DND-41 (cell line): ENCODE data around the gene PKP2.

Source experiments
- ATAC-seq: fragments of 200-7000 bp; cut with Tn5 transposase; 3 replicates; pipeline ENCODE4 v1.9.1; 2021; ENCODE audit warnings: low read depth; ENCODE audit not compliant: insufficient read depth
- DNase-seq: peaks from one replicate; pipeline ENCODE4 v3.0.0-alpha.2; 2020
- H2AFZ ChIP-seq: 2 replicates; pipeline ENCODE4 v1.6.0; 2012; ENCODE audit warnings: low read depth, low read length
- H3K27ac ChIP-seq: 2 replicates; pipeline ENCODE4 v1.5.1; 2012; ENCODE audit warnings: low read length, inconsistent platforms
- H3K27me3 ChIP-seq: fragments of 200-600 bp; sonication (generic); 2 replicates; pipeline ENCODE4 v1.6.0; 2012; ENCODE audit warnings: low read length, mild to moderate bottlenecking, inconsistent platforms; ENCODE audit not compliant: insufficient read depth, poor library complexity
- H3K36me3 ChIP-seq: 2 replicates; pipeline ENCODE4 v1.5.1; 2012; ENCODE audit warnings: low read length, inconsistent platforms; ENCODE audit not compliant: insufficient read depth
- H3K4me1 ChIP-seq: 2 replicates; pipeline ENCODE4 v1.5.1; 2012; ENCODE audit warnings: mild to moderate bottlenecking, low read length; ENCODE audit not compliant: insufficient read depth
- H3K4me2 ChIP-seq: 2 replicates; pipeline ENCODE4 v1.6.0; 2012; ENCODE audit warnings: mild to moderate bottlenecking, moderate library complexity, low read length, inconsistent platforms; ENCODE audit not compliant: insufficient read depth
- H3K4me3 ChIP-seq, 2 experiments: fragments of 200-600 bp in 1 of 2; shearing (Covaris generic) in 1 of 2; 2 replicates each; pipeline ENCODE4 v1.5.1; 2012 to 2016; ENCODE audit warnings: inconsistent platforms in 2 of 2, low read length in 2 of 2, mild to moderate bottlenecking in 2 of 2, low read depth in 1 of 2, moderate library complexity in 1 of 2
- H3K79me2 ChIP-seq: 2 replicates; pipeline ENCODE4 v1.6.0; 2012; ENCODE audit warnings: low read length, inconsistent platforms; ENCODE audit not compliant: insufficient read depth
- H3K9ac ChIP-seq: 2 replicates; pipeline ENCODE4 v1.6.0; 2012; ENCODE audit warnings: low read depth, mild to moderate bottlenecking, inconsistent platforms, low read length, moderate library complexity
- H3K9me3 ChIP-seq: 2 replicates; pipeline ENCODE4 v1.5.1; 2012; ENCODE audit warnings: low read length, moderate library complexity, mild to moderate bottlenecking, inconsistent platforms; ENCODE audit not compliant: insufficient read depth, severe bottlenecking
- H4K20me1 ChIP-seq: 2 replicates; pipeline ENCODE4 v1.6.0; 2012; ENCODE audit warnings: low read length; ENCODE audit not compliant: insufficient read depth
- EZH2 ChIP-seq: IDR thresholded peaks from 3 replicates; pipeline ENCODE4 v1.6.1; 2012; ENCODE audit warnings: borderline replicate concordance, low read depth, mild to moderate bottlenecking, moderate library complexity, low read length, inconsistent platforms; ENCODE audit not compliant: severe bottlenecking
- TF ChIP-seq, protein P1 (sequence below): IDR thresholded peaks from 2 replicates; pipeline ENCODE4 v1.5.1; 2012; ENCODE audit warnings: borderline replicate concordance, low read length, moderate library complexity, mild to moderate bottlenecking; ENCODE audit not compliant: poor library complexity, severe bottlenecking; ENCODE audit errors: extremely low read depth

Gene PKP2

DNA sequence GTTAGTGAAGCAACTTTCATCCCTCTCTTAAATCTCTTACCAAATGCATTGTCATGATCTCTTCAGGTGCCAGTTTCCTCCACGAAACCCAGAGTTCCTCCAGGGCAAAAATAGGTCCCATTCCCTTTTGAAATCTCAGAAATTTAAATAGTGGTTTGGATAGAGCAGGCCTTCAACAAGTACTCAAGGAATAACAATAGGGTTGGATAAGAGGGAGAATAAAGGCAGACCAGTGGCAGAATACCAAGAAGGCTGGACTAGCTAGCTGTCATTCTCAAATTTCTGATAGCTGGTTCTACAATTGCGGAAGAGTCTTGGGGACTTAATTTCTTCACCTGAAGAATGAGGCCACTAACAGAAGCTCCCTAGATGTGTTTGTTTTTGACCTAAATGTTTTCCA, 62.5 kb downstream of the PKP2 start:
- Histone ChIP-seq H3K9me3 (no peaks in the 10 kb centered on the region), H3K36me3 (no peaks in the 10 kb centered on the region), H3K4me2 (no peak overlapping the region), H3K4me1 (no peaks in the 10 kb centered on the region), H2AFZ (no peak overlapping the region), H4K20me1 (no peaks in the 10 kb centered on the region), H3K27ac (no peak overlapping the region), H3K4me3 (no peak overlapping the region), H3K9ac (no peak overlapping the region), H3K27me3 (no peaks in the 10 kb centered on the region), H3K79me2 (no peaks in the 10 kb centered on the region)
- no peak for ATAC-seq
- no peak for DNase-seq
- no peak for TF ChIP-seq EZH2
- TF ChIP-seq, protein P1, sequence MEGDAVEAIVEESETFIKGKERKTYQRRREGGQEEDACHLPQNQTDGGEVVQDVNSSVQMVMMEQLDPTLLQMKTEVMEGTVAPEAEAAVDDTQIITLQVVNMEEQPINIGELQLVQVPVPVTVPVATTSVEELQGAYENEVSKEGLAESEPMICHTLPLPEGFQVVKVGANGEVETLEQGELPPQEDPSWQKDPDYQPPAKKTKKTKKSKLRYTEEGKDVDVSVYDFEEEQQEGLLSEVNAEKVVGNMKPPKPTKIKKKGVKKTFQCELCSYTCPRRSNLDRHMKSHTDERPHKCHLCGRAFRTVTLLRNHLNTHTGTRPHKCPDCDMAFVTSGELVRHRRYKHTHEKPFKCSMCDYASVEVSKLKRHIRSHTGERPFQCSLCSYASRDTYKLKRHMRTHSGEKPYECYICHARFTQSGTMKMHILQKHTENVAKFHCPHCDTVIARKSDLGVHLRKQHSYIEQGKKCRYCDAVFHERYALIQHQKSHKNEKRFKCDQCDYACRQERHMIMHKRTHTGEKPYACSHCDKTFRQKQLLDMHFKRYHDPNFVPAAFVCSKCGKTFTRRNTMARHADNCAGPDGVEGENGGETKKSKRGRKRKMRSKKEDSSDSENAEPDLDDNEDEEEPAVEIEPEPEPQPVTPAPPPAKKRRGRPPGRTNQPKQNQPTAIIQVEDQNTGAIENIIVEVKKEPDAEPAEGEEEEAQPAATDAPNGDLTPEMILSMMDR: no peak

DNA sequence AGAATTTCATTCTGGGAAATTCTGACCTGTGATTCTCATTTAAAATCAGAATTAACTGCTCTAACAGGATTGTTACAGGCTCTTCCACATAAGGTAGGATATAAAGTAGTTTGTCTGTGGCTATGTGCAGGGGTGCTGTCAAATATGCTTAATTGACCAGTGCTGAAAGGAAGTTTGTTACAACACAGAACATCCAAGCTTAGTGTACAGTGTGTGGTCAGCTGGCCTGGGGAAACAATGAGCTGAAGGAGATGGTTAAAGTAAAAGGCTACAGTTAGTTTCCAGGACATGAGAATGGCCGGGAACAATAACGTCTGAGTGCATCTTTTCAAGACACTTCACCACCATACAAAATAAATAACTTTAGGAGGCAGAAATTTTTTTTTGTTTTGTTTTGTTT, 68.0 kb downstream of the PKP2 start:
- no peak overlapping the region for H2AFZ ChIP-seq
- H3K4me3 ChIP-seq: no peak overlapping the region
- DNase-seq: no peak
- no peaks in the 10 kb centered on the region for H3K36me3 ChIP-seq
- TF ChIP-seq EZH2: no peak
- TF ChIP-seq, protein P1: no peak
- no peak overlapping the region for H3K4me2 ChIP-seq
- no peak overlapping the region for H3K9ac ChIP-seq
- H3K27ac ChIP-seq: no peak overlapping the region
- no peaks in the 10 kb centered on the region for H3K27me3 ChIP-seq
- no peaks in the 10 kb centered on the region for H3K4me1 ChIP-seq
- H4K20me1 ChIP-seq: no peaks in the 10 kb centered on the region
- no peaks in the 10 kb centered on the region for H3K9me3 ChIP-seq
- no peaks in the 10 kb centered on the region for H3K79me2 ChIP-seq
- ATAC-seq: no peak

DNA sequence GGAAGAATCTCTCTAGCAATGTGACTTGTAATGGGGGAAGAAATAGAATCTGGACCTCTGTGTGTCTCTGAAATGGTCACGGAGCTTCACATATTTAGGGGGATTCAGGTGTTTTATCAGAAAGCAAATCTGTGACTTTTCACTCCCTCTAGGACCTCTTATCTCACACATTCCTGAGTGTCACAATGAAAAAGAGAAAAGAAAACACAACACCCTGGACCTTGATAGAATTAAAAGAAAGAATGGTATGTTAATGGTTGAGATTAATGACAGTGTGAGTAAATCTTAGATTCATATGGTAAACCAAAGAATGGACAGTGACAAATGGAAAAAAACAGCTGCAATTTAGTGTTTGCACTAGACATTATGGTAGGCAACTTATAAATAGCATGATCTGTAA, 68.5 kb downstream of the PKP2 start:
- H3K4me2 ChIP-seq: no peak overlapping the region
- no peak overlapping the region for H2AFZ ChIP-seq
- no peak for DNase-seq
- H3K4me3 ChIP-seq: no peak overlapping the region
- H4K20me1 ChIP-seq: no peaks in the 10 kb centered on the region
- no peaks in the 10 kb centered on the region for H3K79me2 ChIP-seq
- no peaks in the 10 kb centered on the region for H3K36me3 ChIP-seq
- H3K4me1 ChIP-seq: no peaks in the 10 kb centered on the region
- no peak for ATAC-seq
- H3K27me3 ChIP-seq: no peaks in the 10 kb centered on the region
- no peak for TF ChIP-seq EZH2
- TF ChIP-seq, protein P1: no peak
- no peaks in the 10 kb centered on the region for H3K9me3 ChIP-seq
- no peak overlapping the region for H3K9ac ChIP-seq
- H3K27ac ChIP-seq: no peak overlapping the region
